Endothelial cell of umbilical vein (primary cell): Measurements from ENCODE around the gene PRRT1B. TPM values are rescaled to one million over a fixed set of nuclear protein-coding genes. Genes with fewer than 3 reads are reported as not detected.

Experiments used
- BruUV-seq: library from RNA; stranded (reverse); fragments of 400-500 nt; replicated peaks from 2 replicates; lab custom pipeline; 2021; lab: Mats Ljungman, UMichigan
- CTCF ChIA-PET: fragments of 300-600, 350-600 bp; sonication (Branson Sonifier 250); formaldehyde crosslinking; loops from one replicate; lab custom pipeline; 2021; ENCODE audit warnings: antibody characterized with exemption, inconsistent platforms; lab: Charles Lee
- POLR2A ChIA-PET: fragments of 300-600, 350-600 bp; sonication (Branson Sonifier 250); formaldehyde crosslinking; loops from one replicate; lab custom pipeline; 2021; ENCODE audit warnings: antibody characterized with exemption, inconsistent platforms; lab: Charles Lee
- DNase-seq: peaks from one replicate; pipeline ENCODE4 v3.0.0-alpha.2; 2011; ENCODE audit warnings: low read depth, low spot score
- FAIRE-seq: peaks from 2 replicates; lab custom pipeline; 2011; peaks lifted over from hg19 to GRCh38; lab: Jason Lieb, UNC
- H2AFZ ChIP-seq: 2 replicates; pipeline ENCODE4 v1.6.0; 2012; ENCODE audit warnings: low read depth, low read length, control low read depth, inconsistent platforms
- H3K27ac ChIP-seq: 2 replicates; pipeline ENCODE4 v1.5.1; 2011; ENCODE audit warnings: low read depth, mild to moderate bottlenecking, control low read depth, low read length, moderate library complexity; ENCODE audit not compliant: insufficient read depth
- H3K27me3 ChIP-seq, 2 experiments: 2 replicates each; pipeline versions ENCODE4 v1.6.0 to v1.6.1; 2011; ENCODE audit warnings: low read length in 2 of 2, mixed read lengths in 1 of 2; ENCODE audit not compliant: control insufficient read depth in 2 of 2, insufficient read depth in 2 of 2
- H3K36me3 ChIP-seq, 2 experiments: 2 replicates in 1 of 2; 3 replicates in 1 of 2; pipeline ENCODE4 v1.5.1; 2011; ENCODE audit warnings: low read length in 2 of 2, mild to moderate bottlenecking in 1 of 2, moderate library complexity in 1 of 2; ENCODE audit not compliant: control insufficient read depth in 2 of 2, insufficient read depth in 2 of 2; ENCODE audit errors: extremely low read depth in 1 of 2
- H3K4me1 ChIP-seq: 3 replicates; pipeline ENCODE4 v1.5.1; 2011; ENCODE audit warnings: mild to moderate bottlenecking, low read length; ENCODE audit not compliant: control insufficient read depth, insufficient read depth; ENCODE audit errors: extremely low read depth
- H3K4me2 ChIP-seq: 2 replicates; pipeline ENCODE4 v1.6.1; 2011; ENCODE audit warnings: low read length, control low read depth, mixed read lengths; ENCODE audit not compliant: insufficient read depth
- H3K4me3 ChIP-seq, 3 experiments: fragments of 200-600 bp in 1 of 3; sonication (generic), shearing (Covaris generic) in 1 of 3; replicated peaks in 1 of 3; 2 replicates each; pipeline ENCODE4 v1.5.1; 2011 to 2016; ENCODE audit warnings: control low read depth in 3 of 3, low read length in 3 of 3, mild to moderate bottlenecking in 2 of 3, inconsistent platforms in 1 of 3, low read depth in 1 of 3, moderate library complexity in 1 of 3; ENCODE audit not compliant: insufficient read depth in 1 of 3
- H3K79me2 ChIP-seq: 2 replicates; pipeline ENCODE4 v1.6.0; 2012; ENCODE audit warnings: low read length, inconsistent platforms; ENCODE audit not compliant: control insufficient read depth, insufficient read depth
- H3K9ac ChIP-seq: replicated peaks from 2 replicates; pipeline ENCODE3; 2011; ENCODE audit warnings: low read length, control low read depth; ENCODE audit not compliant: insufficient read depth; ENCODE audit errors: extremely low read depth
- H3K9me1 ChIP-seq: replicated peaks from 3 replicates; pipeline ENCODE4 v1.6.0; 2011; ENCODE audit warnings: mild to moderate bottlenecking, low read length; ENCODE audit not compliant: control insufficient read depth, insufficient read depth; ENCODE audit errors: extremely low read depth
- H3K9me3 ChIP-seq: replicated peaks from 2 replicates; pipeline ENCODE4 v1.5.1; 2012; ENCODE audit warnings: low read length, inconsistent platforms; ENCODE audit not compliant: control insufficient read depth, insufficient read depth
- H4K20me1 ChIP-seq: replicated peaks from 2 replicates; pipeline ENCODE3; 2011; ENCODE audit warnings: mild to moderate bottlenecking, low read length; ENCODE audit not compliant: control insufficient read depth, insufficient read depth; ENCODE audit errors: extremely low read depth
- dilution Hi-C: fragments of 300-500 bp; cut with MboI; formaldehyde crosslinking; loops from one replicate; pipeline ENCODE4 v1.15.0; 2019; ENCODE audit warnings: low sequenced_read_pairs; ENCODE audit not compliant: extremely low pct_ligation_motif_present
- intact Hi-C: fragments of 100-400 bp; cut with micrococcal nuclease; formaldehyde crosslinking; loops from one replicate; pipeline ENCODE4 v1.10.0; 2022
- polyA plus RNA-seq, 4 experiments: library from polyadenylated mRNA; depleted of rRNA in 3 of 4; stranded (reverse) in 3 of 4; unstranded in 1 of 4; fragments of >200 nt; gene quantifications; 2 replicates each; pipeline versions ENCODE4 v1.2.1 to v1.2.3, GENCODE V29; 2011 to 2012; ENCODE audit warnings: missing spikeins in 1 of 4
- total RNA-seq: library from RNA; stranded (reverse); gene quantifications from 2 replicates; pipeline ENCODE4 v1.2.3, GENCODE V29; 2021
- TF ChIP-seq, protein P1 (sequence below): IDR thresholded peaks from 2 replicates; pipeline ENCODE4 v1.6.1; 2011; ENCODE audit not compliant: insufficient read depth, insufficient read length
- TF ChIP-seq, protein P2 (sequence below), 2 donors: IDR thresholded peaks; 1 replicate in 1 of 2; 2 replicates in 1 of 2; pipeline ENCODE4 v1.5.1; 2011; ENCODE audit warnings: low read length in 2 of 2, mild to moderate bottlenecking in 2 of 2, moderate library complexity in 2 of 2, control low read depth in 1 of 2, inconsistent platforms in 1 of 2, low read depth in 1 of 2; ENCODE audit not compliant: insufficient read depth in 1 of 2; ENCODE audit errors: extremely low read depth in 1 of 2

The PRRT1B gene
- total and polyA plus RNA-seq, 2 donors (not counting 3 experiments of a cell fraction or from before 2014, with no cell fraction given) = not detected

DNA sequence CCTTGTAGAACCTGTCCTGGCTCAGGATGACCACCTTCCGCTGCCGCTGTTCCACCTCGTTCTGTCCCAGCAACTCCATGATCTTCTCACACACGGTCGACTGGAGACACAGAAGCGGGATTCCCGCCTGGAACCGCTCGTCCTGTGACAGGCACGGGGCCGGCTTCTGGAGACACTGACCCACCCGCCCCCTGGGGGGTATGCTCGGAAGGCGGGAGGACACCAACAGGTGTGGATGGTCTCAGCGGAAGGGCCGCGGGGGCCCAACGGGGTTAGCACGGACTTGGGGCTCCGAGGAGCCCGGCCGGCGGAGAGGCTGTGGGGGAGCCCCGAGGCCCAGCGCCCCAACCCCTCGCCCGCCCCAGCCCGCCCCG is 14.8 kb upstream of the PRRT1B start:
- no peak overlapping the region for H3K27ac ChIP-seq
- peak overlapping the region; percentile 40 to 73 (median 57) for H3K4me3 ChIP-seq
- peaks cover 4% of the 10 kb centered on the region for H3K79me2 ChIP-seq
- H2AFZ ChIP-seq = peak overlapping the region; percentile 8
- TF ChIP-seq, protein P1, sequence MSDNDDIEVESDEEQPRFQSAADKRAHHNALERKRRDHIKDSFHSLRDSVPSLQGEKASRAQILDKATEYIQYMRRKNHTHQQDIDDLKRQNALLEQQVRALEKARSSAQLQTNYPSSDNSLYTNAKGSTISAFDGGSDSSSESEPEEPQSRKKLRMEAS = no peak
- TF ChIP-seq, protein P2, sequence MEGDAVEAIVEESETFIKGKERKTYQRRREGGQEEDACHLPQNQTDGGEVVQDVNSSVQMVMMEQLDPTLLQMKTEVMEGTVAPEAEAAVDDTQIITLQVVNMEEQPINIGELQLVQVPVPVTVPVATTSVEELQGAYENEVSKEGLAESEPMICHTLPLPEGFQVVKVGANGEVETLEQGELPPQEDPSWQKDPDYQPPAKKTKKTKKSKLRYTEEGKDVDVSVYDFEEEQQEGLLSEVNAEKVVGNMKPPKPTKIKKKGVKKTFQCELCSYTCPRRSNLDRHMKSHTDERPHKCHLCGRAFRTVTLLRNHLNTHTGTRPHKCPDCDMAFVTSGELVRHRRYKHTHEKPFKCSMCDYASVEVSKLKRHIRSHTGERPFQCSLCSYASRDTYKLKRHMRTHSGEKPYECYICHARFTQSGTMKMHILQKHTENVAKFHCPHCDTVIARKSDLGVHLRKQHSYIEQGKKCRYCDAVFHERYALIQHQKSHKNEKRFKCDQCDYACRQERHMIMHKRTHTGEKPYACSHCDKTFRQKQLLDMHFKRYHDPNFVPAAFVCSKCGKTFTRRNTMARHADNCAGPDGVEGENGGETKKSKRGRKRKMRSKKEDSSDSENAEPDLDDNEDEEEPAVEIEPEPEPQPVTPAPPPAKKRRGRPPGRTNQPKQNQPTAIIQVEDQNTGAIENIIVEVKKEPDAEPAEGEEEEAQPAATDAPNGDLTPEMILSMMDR (IDR thresholded peaks at IDR 0.05; ENCODE audit: extremely low read depth in 1 of 2, insufficient read depth in 1 of 2, low read depth in 1 of 2, low read length in 2 of 2) = peak in 1 of 2 donors; percentile 28
- peak overlapping the region; percentile 35 for H3K4me2 ChIP-seq
- dilution Hi-C loops (no loop called here), intact Hi-C loops (loop anchor here (2.0 to 10.0 kb wide), 3 partner anchors 28 to 180 kb away; partner anchors contain the start of gene POMT1)
- FAIRE-seq (peak; percentile 62), DNase-seq (peak; percentile 30)
- CTCF ChIA-PET = no interaction called here
- POLR2A ChIA-PET = no interaction called here
- H3K9me3 ChIP-seq = no peaks in the 10 kb centered on the region
- peak overlapping the region; percentile 49 for H3K9ac ChIP-seq
- peaks cover 4% of the 10 kb centered on the region for H3K4me1 ChIP-seq
- BruUV-seq = no TSS peak
- H3K36me3 ChIP-seq = peaks cover 5 to 25% of the 10 kb centered on the region in 2 experiments
- no peaks in the 10 kb centered on the region for H3K9me1 ChIP-seq
- H4K20me1 ChIP-seq = no peaks in the 10 kb centered on the region
- no peaks in the 10 kb centered on the region for H3K27me3 ChIP-seq
